T follicular helper cell (primary cell): Measurements from ENCODE around the gene LY6G6C.
A peak's percentile ranks its signal among the peaks of the same experiment; 100 is the strongest.

Experiments used
- DNase-seq: peaks from one replicate; pipeline ENCODE4 v3.0.0-alpha.2; 2020; ENCODE audit warnings: low read depth

Gene LY6G6C

DNA sequence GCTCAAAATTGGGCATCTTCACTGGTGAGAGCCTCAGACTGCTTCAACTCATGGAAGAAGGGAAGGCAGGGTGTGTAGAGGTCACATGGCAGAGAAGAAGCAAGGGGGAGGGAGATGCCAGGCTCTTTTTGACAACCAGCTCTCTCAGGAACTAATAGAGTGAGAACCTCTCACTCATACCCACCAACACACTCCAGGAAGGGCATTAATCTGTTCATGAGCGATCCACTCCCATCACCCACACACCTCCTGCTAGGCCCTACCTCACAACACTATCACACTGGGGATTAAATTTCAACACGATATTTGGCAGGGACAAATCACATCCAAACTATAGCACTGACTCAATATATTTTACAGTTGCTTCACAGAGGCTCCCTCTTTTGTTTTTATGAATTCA is 20.3 kb upstream of the LY6G6C start:
- DNase-seq: no peak

DNA sequence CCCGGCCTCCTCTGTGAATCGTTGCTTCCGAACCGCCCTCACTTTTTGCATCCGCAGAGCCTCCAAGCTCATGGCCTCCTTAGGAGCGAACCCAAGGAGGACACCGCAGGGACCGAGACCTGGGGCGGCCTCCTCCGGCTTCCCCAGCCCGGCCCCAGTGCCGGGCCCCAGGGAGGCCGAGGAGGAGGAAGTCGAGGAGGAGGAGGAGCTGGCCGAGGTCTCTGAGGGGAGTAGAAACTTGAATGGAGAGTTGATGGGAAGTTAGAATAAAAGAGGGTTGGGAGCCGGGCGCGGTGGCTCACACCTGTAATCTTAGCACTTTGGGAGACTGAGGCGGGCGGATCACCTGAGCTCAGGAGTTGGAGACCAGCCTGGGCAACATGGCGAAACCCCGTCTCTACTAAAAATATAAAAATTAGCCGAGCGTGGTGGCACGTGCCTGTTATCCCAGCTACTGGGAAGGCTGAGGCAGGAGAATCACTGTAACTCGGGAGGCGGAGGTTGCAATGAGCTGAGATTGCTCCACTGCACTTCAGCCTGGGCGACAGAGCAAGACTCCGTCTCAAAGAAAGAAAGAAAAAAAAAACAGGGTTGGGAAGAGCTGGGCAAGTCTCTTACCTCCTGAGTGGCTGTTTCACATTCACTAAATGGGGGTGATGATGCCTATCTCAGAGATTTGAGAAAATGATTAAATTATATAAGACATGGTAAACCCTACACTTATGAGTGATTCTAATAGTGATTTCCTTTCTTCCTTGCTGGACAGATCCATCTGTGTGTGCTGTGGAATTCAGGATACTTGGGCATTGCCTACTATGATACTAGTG is 19.1 kb upstream of the LY6G6C start:
- no peak for DNase-seq

DNA sequence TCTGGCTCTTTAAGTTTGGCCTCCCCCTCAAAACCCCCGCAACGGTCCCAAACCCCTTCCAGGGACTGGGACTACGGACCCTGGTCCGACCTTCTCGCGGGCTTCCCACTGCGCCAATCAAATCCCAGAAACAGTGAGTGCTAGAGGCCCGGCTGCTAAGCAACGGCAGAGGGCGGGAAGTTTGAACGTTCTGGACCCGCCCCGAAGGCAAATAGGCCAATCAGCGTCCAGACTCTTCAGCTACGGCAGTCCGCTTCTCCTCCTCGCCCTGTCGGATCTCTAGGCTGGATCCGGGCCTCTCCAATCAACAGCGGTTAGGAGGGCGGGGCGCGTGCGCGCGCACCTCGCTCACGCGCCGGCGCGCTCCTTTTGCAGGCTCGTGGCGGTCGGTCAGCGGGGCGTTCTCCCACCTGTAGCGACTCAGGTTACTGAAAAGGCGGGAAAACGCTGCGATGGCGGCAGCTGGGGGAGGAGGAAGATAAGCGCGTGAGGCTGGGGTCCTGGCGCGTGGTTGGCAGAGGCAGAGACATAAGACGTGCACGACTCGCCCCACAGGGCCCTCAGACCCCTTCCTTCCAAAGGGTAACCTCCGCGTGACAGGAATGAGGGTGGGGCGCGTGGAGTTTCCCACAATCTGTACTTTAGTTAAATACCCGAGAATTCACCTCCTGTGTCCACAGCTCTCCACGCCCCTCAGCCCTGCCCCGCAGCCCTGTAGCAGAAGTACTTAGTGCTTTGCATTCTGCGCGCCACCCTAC is 18.3 kb upstream of the LY6G6C start, which contains the start of gene MSH5:
Gene MSH5, plus strand, starts transcription at position 367 of the 758 bp plus-strand sequence. CDS start 462 bp downstream, outside the sequence.
- peak; percentile 89 for DNase-seq

DNA sequence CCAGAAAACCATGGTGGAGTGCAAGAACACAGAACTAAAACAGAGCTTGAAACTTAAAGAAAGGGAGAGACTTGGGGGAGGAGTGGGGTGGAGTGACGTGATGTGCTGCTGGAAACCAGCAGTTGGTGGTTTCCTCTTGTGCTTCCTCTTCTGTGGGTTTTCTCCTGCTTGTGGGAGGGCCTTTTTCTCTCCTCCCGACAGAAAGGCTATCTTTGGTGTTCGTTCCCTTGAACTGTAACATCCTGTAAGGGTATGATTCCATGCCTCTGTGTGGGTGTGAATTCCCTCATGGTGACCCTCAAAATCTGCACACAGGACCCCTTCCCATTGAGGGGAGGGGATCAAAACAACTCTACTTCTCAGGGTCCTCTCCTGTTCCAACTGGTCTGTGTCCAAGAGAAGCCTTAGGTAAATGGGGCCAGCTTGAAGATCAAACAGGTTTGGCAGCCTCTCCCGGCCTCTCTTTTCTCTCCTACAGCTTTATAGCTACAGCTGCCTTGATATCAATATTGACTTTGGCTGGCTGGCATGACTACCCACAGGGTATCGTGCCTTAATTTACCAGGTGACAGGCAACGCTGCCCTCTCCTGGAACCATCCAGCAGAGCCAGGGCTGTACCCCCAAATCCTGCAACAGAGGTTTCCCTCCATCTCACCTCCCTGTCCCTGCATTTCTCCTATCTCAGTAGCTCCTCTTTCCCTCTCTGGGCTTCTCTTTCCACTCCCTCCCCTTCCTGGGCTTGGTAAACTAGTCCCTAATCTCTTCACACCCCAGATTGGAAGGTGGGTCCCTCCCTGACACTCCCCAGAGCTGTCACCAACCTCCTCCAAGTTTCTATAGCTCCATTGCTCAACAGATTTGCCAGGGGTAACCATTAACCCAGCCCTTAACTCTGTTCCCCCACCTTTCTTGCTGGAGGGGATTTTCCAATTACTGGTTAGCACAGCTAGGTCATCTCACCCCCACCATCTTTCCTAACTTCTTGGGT is 16.7 kb upstream of the LY6G6C start:
- DNase-seq: peak; percentile 67

GRCh38 chr6:31737315-31737990 is 15.9 kb upstream of the LY6G6C start:
- no peak for DNase-seq

- no peak for DNase-seq
Measured at GRCh38 chr6:31736768-31737314, 15.3 kb upstream of the LY6G6C start.

- peak; percentile 71 for DNase-seq
Measured at GRCh38 chr6:31736021-31736767, 14.6 kb upstream of the LY6G6C start, which contains the start of gene CLIC1. Gene CLIC1 (minus strand): TSS chr6:31736530. CDS start chr6:31736300, 230 bp downstream.

GRCh38 chr6:31734821-31735406 is 13.4 kb upstream of the LY6G6C start:
- peak; percentile 39 for DNase-seq

DNA sequence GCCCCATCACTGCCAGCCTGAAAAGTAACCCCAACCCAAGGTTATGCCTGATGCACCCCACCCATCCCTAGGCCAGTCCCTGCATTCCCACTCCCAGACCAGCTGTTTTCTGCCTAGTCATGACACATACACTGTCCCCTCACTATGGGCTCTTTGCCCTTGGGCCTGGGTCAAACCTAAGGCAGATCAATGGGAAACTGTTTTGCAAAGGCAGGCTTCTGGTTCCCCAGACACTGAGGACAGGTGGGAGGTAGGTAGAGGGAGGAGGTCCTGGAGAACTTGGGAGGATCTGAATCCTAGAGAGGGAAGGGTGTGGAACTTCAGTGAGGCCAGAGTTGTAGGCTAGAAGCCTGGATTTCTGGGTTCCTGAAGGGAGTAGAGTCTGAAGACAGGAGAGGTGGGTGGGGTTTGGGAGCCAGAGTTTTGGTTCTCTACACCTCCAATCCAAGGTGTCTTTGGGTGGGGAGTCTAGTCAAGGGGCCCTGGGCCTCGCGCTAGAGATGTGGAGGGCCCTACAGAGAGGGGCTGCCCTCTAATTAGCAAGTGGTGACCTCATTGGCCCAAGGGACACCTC is 12.8 kb upstream of the LY6G6C start:
- no peak for DNase-seq

- DNase-seq: no peak
Measured at GRCh38 chr6:31733734-31734133, 12.2 kb upstream of the LY6G6C start.

DNA sequence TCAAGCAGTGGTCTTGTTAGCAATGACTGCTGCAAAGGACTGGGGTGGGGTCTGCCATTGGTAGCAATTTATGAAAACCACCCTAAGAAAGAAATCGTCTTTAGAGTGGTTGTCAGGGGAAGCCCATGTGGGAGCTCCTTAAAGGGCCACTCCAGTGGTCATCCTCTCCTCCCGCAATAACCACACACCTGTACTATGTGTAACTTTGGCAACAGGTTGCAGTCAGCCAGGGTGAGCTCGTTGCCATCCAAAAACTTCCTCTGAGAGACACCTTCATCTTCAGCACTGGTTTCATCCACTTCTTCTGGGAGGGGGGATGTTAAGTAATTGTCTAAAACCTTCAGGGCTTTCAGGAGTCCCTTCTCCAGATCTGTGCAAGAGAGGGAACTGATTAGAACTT is 10.5 kb upstream of the LY6G6C start:
- no peak for DNase-seq

DNA sequence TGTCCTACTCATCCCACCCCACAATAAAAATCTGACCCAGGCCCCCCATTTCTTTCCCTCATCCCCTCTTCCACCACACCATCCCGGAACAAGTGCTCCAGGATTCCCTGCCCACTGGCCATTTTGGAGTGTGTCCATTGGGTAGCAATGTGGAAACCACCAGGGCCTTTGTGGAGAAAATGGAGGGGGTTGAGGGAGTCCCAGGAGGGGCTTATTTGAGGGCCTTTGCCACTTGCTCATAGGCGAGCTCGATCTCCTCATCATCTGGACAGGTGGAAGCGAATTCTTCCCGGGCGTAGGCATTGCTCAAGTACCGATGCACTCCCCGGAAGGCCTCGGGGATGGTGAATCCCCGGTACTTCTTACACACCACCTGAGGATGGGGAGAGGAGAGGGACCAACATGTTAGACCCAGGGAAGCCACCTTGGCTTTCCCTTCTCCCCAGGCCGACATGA is 9.1 kb upstream of the LY6G6C start:
- DNase-seq: no peak

- peak; percentile 45 for DNase-seq
Measured at GRCh38 chr6:31729979-31730630, 8.6 kb upstream of the LY6G6C start.

- peak; percentile 72 for DNase-seq
Measured at GRCh38 chr6:31729515-31729978, 8.0 kb upstream of the LY6G6C start.

GRCh38 chr6:31728767-31729514 is 7.4 kb upstream of the LY6G6C start, which contains the start of gene DDAH2:
Gene DDAH2 (minus strand): TSS chr6:31729299. CDS start chr6:31729161, 138 bp downstream.
- DNase-seq: no peak

DNA sequence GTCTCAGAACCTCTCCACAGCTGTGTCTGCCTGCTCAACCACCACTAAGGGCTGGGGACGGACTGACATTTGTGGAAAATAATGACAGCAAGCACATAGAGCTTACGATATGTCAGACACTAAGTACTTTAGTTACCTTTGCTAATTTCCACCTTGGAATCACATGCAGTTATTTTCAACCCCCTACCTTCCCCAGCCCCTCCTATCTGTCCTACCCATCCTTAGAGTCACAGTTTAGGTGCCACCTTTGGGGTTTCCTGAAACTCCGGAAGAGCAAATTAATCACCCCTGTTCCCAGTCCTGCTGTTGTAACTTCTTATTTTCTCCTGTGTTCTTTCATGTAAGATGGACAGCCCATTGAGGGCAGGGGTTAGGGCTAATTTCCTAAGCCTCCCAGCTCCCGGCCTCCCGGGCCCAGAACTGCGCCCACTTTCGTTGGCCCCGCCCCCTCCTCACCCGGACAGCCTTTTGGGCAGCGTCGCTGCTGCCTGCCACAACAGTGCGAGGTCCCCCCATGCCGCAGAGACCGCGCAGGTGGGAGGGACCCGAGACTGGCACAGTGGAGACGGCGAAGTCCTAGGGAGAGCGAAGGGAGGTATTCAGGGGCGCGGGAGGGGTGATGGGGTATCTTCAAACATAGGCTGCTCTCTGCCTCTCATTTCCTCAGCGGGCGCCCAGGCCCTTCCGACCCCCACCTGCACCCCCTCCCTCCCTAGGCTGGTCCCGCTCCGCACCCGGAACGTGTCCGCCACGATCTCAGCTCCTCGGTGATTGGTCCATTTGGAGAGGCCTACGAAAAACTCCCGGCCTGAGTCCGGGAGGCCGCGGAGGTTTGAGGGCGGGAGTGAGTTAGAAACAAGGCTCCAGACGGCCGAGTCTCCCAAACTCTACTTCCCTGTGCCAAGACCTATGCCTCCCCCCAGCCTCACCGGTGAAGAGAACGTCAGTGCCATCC is 6.4 kb upstream of the LY6G6C start:
- DNase-seq: no peak
